ENCODE data around the gene GRID2.

GRID2 gene

GRCh38 chr4:93187892-93188291 lies 884.1 kb downstream of the GRID2 start:
- TF ChIP-seq, protein P1, sequence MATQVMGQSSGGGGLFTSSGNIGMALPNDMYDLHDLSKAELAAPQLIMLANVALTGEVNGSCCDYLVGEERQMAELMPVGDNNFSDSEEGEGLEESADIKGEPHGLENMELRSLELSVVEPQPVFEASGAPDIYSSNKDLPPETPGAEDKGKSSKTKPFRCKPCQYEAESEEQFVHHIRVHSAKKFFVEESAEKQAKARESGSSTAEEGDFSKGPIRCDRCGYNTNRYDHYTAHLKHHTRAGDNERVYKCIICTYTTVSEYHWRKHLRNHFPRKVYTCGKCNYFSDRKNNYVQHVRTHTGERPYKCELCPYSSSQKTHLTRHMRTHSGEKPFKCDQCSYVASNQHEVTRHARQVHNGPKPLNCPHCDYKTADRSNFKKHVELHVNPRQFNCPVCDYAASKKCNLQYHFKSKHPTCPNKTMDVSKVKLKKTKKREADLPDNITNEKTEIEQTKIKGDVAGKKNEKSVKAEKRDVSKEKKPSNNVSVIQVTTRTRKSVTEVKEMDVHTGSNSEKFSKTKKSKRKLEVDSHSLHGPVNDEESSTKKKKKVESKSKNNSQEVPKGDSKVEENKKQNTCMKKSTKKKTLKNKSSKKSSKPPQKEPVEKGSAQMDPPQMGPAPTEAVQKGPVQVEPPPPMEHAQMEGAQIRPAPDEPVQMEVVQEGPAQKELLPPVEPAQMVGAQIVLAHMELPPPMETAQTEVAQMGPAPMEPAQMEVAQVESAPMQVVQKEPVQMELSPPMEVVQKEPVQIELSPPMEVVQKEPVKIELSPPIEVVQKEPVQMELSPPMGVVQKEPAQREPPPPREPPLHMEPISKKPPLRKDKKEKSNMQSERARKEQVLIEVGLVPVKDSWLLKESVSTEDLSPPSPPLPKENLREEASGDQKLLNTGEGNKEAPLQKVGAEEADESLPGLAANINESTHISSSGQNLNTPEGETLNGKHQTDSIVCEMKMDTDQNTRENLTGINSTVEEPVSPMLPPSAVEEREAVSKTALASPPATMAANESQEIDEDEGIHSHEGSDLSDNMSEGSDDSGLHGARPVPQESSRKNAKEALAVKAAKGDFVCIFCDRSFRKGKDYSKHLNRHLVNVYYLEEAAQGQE (IDR thresholded peaks at IDR 0.05; ENCODE audit: insufficient read depth in 1 of 2, low read depth in 2 of 2, low read length in 2 of 2) = no peak
- no peak for TF ChIP-seq SIN3A (IDR thresholded peaks at IDR 0.05; ENCODE audit: borderline replicate concordance, insufficient read depth, low read length)
- no peak for TF ChIP-seq TAF1 (IDR thresholded peaks at IDR 0.05; ENCODE audit: borderline replicate concordance, insufficient read depth, low read length)
- no peak for TF ChIP-seq FOXP2 (optimal IDR thresholded peaks at IDR 0.05; ENCODE audit: borderline replicate concordance, extremely low read depth, extremely low read length, insufficient read depth)
- no peak for TF ChIP-seq POLR2AphosphoS5 (IDR thresholded peaks at IDR 0.05; ENCODE audit: low read depth, low read length)

- TF ChIP-seq SIN3A (IDR thresholded peaks at IDR 0.05; ENCODE audit: borderline replicate concordance, insufficient read depth, low read length) (no peak), TAF1 (IDR thresholded peaks at IDR 0.05; ENCODE audit: borderline replicate concordance, insufficient read depth, low read length) (no peak), FOXP2 (optimal IDR thresholded peaks at IDR 0.05; ENCODE audit: borderline replicate concordance, extremely low read depth, extremely low read length, insufficient read depth) (no peak), POLR2AphosphoS5 (IDR thresholded peaks at IDR 0.05; ENCODE audit: low read depth, low read length) (no peak)
- TF ChIP-seq, protein P1 (IDR thresholded peaks at IDR 0.05; ENCODE audit: insufficient read depth in 1 of 2, low read depth in 2 of 2, low read length in 2 of 2) = no peak
Measured at GRCh38 chr4:93199492-93199891, 895.7 kb downstream of the GRID2 start.

GRCh38 chr4:93201471-93202096 lies 897.8 kb downstream of the GRID2 start:
- no peak for TF ChIP-seq TAF1 (IDR thresholded peaks at IDR 0.05; ENCODE audit: borderline replicate concordance, insufficient read depth, low read length)
- no peak for TF ChIP-seq SIN3A (IDR thresholded peaks at IDR 0.05; ENCODE audit: borderline replicate concordance, insufficient read depth, low read length)
- no peak for TF ChIP-seq POLR2AphosphoS5 (IDR thresholded peaks at IDR 0.05; ENCODE audit: low read depth, low read length)
- no peak for TF ChIP-seq FOXP2 (optimal IDR thresholded peaks at IDR 0.05; ENCODE audit: borderline replicate concordance, extremely low read depth, extremely low read length, insufficient read depth)
- TF ChIP-seq, protein P1 (IDR thresholded peaks at IDR 0.05; ENCODE audit: insufficient read depth in 1 of 2, low read depth in 2 of 2, low read length in 2 of 2) = no peak

DNA sequence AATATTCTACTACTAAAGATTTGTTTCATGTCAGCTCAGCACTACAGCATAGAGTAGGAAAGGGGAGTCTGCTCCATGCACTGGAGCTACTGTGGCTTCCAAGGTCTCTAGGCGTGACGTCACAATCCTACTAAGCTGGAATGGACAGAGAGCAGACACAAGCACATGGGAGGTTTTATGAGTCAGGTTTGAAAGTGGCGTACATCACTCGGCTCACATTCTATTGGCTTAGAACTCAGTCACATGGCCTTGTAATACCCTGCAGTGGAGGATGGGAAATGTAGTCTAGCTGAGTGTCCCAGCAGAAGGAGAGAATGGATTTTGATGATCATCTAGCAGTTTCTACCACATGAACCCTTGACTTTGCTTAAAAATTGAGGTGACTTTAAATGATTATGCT lies 899.9 kb downstream of the GRID2 start:
- TF ChIP-seq SIN3A (IDR thresholded peaks at IDR 0.05; ENCODE audit: borderline replicate concordance, insufficient read depth, low read length) = no peak
- TF ChIP-seq, protein P1 (IDR thresholded peaks at IDR 0.05; ENCODE audit: insufficient read depth in 1 of 2, low read depth in 2 of 2, low read length in 2 of 2) = no peak
- TF ChIP-seq FOXP2 (optimal IDR thresholded peaks at IDR 0.05; ENCODE audit: borderline replicate concordance, extremely low read depth, extremely low read length, insufficient read depth) = no peak

DNA sequence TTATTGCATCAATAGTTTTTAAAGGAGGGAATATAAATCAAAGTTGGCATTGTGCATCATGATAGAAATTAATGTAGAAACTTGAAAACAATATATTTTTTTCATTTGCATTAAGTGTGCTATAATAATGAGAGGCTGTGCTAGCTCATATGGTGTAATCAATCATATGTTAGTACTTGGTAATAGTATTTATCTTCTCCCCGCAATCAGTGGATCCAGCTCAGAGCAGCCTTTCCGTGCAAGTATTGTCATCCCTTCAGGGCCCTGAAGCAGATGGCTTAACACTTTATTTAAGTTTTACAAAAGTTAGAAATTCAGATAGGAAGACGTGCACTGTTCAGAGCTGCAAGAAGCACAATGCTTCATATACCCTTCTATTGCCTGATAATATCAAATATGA lies 908.5 kb downstream of the GRID2 start:
- TF ChIP-seq FOXP2 (optimal IDR thresholded peaks at IDR 0.05; ENCODE audit: borderline replicate concordance, extremely low read depth, extremely low read length, insufficient read depth) (no peak), SIN3A (IDR thresholded peaks at IDR 0.05; ENCODE audit: borderline replicate concordance, insufficient read depth, low read length) (no peak), POLR2AphosphoS5 (IDR thresholded peaks at IDR 0.05; ENCODE audit: low read depth, low read length) (no peak), TAF1 (IDR thresholded peaks at IDR 0.05; ENCODE audit: borderline replicate concordance, insufficient read depth, low read length) (no peak)
- TF ChIP-seq, protein P1 (IDR thresholded peaks at IDR 0.05; ENCODE audit: insufficient read depth in 1 of 2, low read depth in 2 of 2, low read length in 2 of 2) = no peak
